ENCODE results near the gene SPTAN1.

DNA sequence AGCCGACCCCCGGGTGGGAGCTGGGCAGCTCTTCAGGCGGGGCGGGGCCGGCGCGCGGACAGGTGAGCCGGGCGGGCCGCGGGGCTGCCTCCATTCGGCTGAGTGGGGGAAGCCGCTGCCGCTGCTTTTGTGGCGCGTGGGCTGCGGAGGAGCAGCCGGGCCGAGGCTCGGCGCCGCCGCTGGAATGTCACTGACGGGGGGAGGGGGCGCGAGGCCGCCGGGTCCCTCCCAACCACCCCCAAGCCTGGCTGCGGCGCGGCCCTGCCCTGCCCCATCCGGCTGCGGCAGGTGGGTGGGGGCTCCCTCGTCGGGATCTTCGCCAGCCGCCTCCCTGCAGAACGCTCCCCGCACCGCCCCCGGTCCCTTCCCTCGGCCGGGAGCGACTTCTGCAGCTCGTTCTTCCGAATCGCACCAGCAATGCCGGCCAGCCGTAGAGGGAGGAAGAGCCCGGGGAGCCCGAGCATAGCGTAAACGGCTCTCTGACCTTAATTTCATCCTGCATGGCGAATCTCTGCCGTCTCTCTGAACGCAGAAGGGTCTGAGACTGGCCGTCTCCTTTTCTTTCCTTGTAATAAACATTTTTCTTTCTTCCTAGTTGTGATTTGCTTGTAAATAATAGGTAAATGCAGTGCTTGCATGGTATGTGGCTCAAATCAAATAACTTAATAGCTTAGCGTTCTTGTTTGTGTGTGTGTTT lies 505 bp downstream of the SPTAN1 start:
- no peak for TF ChIP-seq EZH2 (optimal IDR thresholded peaks at IDR 0.05; ENCODE audit: low read depth, low read length)
- TF ChIP-seq CTCF (IDR thresholded peaks at IDR 0.05; ENCODE audit: low read length): no peak
